ENCODE measurements around the gene KIF1C.

Gene KIF1C

GRCh38 chr17:4968486-4969046 lies 29.2 kb upstream of the KIF1C start:
- in situ Hi-C loops (cut with MboI; ENCODE audit: low sequenced_read_pairs, unreplicated experiment) = no loop called here
- no peak for DNase-seq (ENCODE audit: low spot score)

GRCh38 chr17:4969047-4969550 lies 28.7 kb upstream of the KIF1C start:
- TF ChIP-seq CTCF (IDR thresholded peaks at IDR 0.05; ENCODE audit: borderline replicate concordance, control extremely low read depth, extremely low read depth, insufficient read depth, missing control alignments) = no peak
- in situ Hi-C loops (cut with MboI; ENCODE audit: low sequenced_read_pairs, unreplicated experiment) = no loop called here
- no peak for DNase-seq (ENCODE audit: low spot score)

More at GRCh38 chr17:4968486-4969046, 29.2 kb upstream of the KIF1C start:
- TF ChIP-seq CTCF (IDR thresholded peaks at IDR 0.05; ENCODE audit: borderline replicate concordance, control extremely low read depth, extremely low read depth, insufficient read depth, missing control alignments) = no peak

GRCh38 chr17:4969551-4970173 lies 28.1 kb upstream of the KIF1C start:
- in situ Hi-C loops (cut with MboI; ENCODE audit: low sequenced_read_pairs, unreplicated experiment) = loop anchor here (10.0 kb wide), 1 partner anchor 95 kb away; no protein-coding TSS in a partner anchor
- TF ChIP-seq CTCF (IDR thresholded peaks at IDR 0.05; ENCODE audit: borderline replicate concordance, control extremely low read depth, extremely low read depth, insufficient read depth, missing control alignments) = no peak
- no peak for DNase-seq (ENCODE audit: low spot score)

- TF ChIP-seq CTCF (IDR thresholded peaks at IDR 0.05; ENCODE audit: borderline replicate concordance, control extremely low read depth, extremely low read depth, insufficient read depth, missing control alignments) = no peak
- DNase-seq (ENCODE audit: low spot score) = no peak
- in situ Hi-C loops (cut with MboI; ENCODE audit: low sequenced_read_pairs, unreplicated experiment) = loop anchor here (10.0 kb wide), 1 partner anchor 95 kb away; no protein-coding TSS in a partner anchor
Observed at GRCh38 chr17:4970273-4970672, 27.5 kb upstream of the KIF1C start.

GRCh38 chr17:4971826-4972225 lies 25.9 kb upstream of the KIF1C start:
- in situ Hi-C loops (cut with MboI; ENCODE audit: low sequenced_read_pairs, unreplicated experiment) = loop anchor here (10.0 kb wide), 1 partner anchor 93 kb away; no protein-coding TSS in a partner anchor
- no peak for TF ChIP-seq CTCF (IDR thresholded peaks at IDR 0.05; ENCODE audit: borderline replicate concordance, control extremely low read depth, extremely low read depth, insufficient read depth, missing control alignments)
- no peak for DNase-seq (ENCODE audit: low spot score)

- no peak for TF ChIP-seq CTCF (IDR thresholded peaks at IDR 0.05; ENCODE audit: borderline replicate concordance, control extremely low read depth, extremely low read depth, insufficient read depth, missing control alignments)
- in situ Hi-C loops (cut with MboI; ENCODE audit: low sequenced_read_pairs, unreplicated experiment) = loop anchor here (10.0 kb wide), 1 partner anchor 92 kb away; no protein-coding TSS in a partner anchor
- DNase-seq (ENCODE audit: low spot score) = no peak
Observed at GRCh38 chr17:4972322-4972721, 25.4 kb upstream of the KIF1C start.
